T-cell (primary cell): ENCODE results near the gene IFT52. TPM values are rescaled to one million over a fixed set of nuclear protein-coding genes. Genes with fewer than 3 reads are reported as not detected.

Source experiments
- ATAC-seq, 4 experiments: fragments of 200-7000 bp in 3 of 4; fragments of 150-1000 bp in 1 of 4; cut with Tn5 transposase; replicated peaks in 1 of 4; 1 replicate in 3 of 4; 2 replicates in 1 of 4; pipeline ENCODE4 v1.10.0; 2021; ENCODE audit warnings: moderate library complexity in 3 of 4, mild to moderate bottlenecking in 2 of 4, moderate number of reproducible peaks in 1 of 4
- CTCF ChIA-PET, 2 donors: fragments of 300-600 bp; sonication (Branson Sonifier 250); formaldehyde crosslinking; loops; one replicate each; lab custom pipeline; 2022; ENCODE audit warnings: antibody characterized with exemption in 2 of 2; lab: Charles Lee
- POLR2A ChIA-PET, 2 donors: fragments of 300-600 bp; sonication (Branson Sonifier 250); formaldehyde crosslinking; loops; one replicate each; lab custom pipeline; 2022; ENCODE audit warnings: antibody characterized with exemption in 2 of 2; lab: Charles Lee
- DNase-seq, 35 experiments: peaks; one replicate each; pipeline versions ENCODE4 v3.0.0 to v3.0.0-alpha.2; 2013 to 2023
- H3K27ac ChIP-seq: one replicate; pipeline ENCODE4 v1.5.1; 2013; ENCODE audit warnings: low read length
- H3K27me3 ChIP-seq, 2 experiments: replicated peaks in 1 of 2; 1 replicate in 1 of 2; 2 replicates in 1 of 2; pipeline versions ENCODE4 v1.6.1 to v1.7.0; 2013; ENCODE audit warnings: low read length in 1 of 2, mixed read lengths in 1 of 2; ENCODE audit not compliant: control insufficient read depth in 2 of 2, insufficient read depth in 2 of 2; ENCODE audit errors: extremely low read depth in 1 of 2
- H3K36me3 ChIP-seq, 2 donors: 1 replicate in 1 of 2; 2 replicates in 1 of 2; pipeline versions ENCODE4 v1.6.1 to v1.7.0; 2013; ENCODE audit warnings: low read length in 1 of 2; ENCODE audit not compliant: control insufficient read depth in 2 of 2, insufficient read depth in 1 of 2; ENCODE audit errors: extremely low read depth in 1 of 2
- H3K4me1 ChIP-seq, 2 experiments: 1 replicate in 1 of 2; 2 replicates in 1 of 2; pipeline versions ENCODE4 v1.6.1 to v1.7.0; 2013; ENCODE audit warnings: low read length in 2 of 2, mixed read lengths in 1 of 2; ENCODE audit not compliant: insufficient read depth in 2 of 2, control insufficient read depth in 1 of 2; ENCODE audit errors: extremely low read depth in 1 of 2
- H3K4me3 ChIP-seq, 2 donors: 1 replicate in 1 of 2; 2 replicates in 1 of 2; pipeline versions ENCODE4 v1.5.1 to v1.7.0; 2013; ENCODE audit warnings: mild to moderate bottlenecking in 2 of 2, low read length in 1 of 2, moderate library complexity in 1 of 2; ENCODE audit not compliant: control insufficient read depth in 1 of 2; ENCODE audit errors: extremely low read depth in 1 of 2
- H3K9me3 ChIP-seq: 2 replicates; pipeline ENCODE4 v1.7.0; 2013
- H3K27ac Mint-ChIP-seq, 2 donors: one replicate each; pipeline ENCODE4 v1.8.0; 2020 to 2021; ENCODE audit warnings: mild to moderate bottlenecking in 2 of 2, mixed read lengths in 2 of 2
- H3K27me3 Mint-ChIP-seq, 2 donors: one replicate each; pipeline ENCODE4 v1.8.0; 2021 to 2022; ENCODE audit warnings: mixed read lengths in 2 of 2
- H3K36me3 Mint-ChIP-seq: one replicate; pipeline ENCODE4 v1.8.0; 2021; ENCODE audit warnings: mixed read lengths
- H3K4me1 Mint-ChIP-seq, 3 donors: one replicate each; pipeline ENCODE4 v1.8.0; 2020 to 2022; ENCODE audit warnings: mixed read lengths in 3 of 3, mild to moderate bottlenecking in 1 of 3
- H3K4me3 Mint-ChIP-seq, 3 donors: one replicate each; pipeline ENCODE4 v1.8.0; 2020 to 2022; ENCODE audit warnings: mild to moderate bottlenecking in 3 of 3, mixed read lengths in 3 of 3, moderate library complexity in 3 of 3
- H3K9me3 Mint-ChIP-seq, 3 donors: one replicate each; pipeline ENCODE4 v1.8.0; 2020 to 2022; ENCODE audit warnings: mixed read lengths in 3 of 3
- WGBS: methylation state at CpG from one replicate; pipeline ENCODE4 v1.1.5; 2013; ENCODE audit warnings: missing lambda C conversion rate; ENCODE audit not compliant: insufficient coverage; 5-methylcytosine and 5-hydroxymethylcytosine counted together
- total RNA-seq, 35 experiments: library from RNA in 6 of 35; stranded (reverse) in 6 of 35; fragments of 120-200 nt in 1 of 35; gene quantifications; one replicate each; pipeline versions ENCODE4 v1.2.1 to v1.2.4 and lab custom pipeline; 2013 to 2026

Gene IFT52, protein sequence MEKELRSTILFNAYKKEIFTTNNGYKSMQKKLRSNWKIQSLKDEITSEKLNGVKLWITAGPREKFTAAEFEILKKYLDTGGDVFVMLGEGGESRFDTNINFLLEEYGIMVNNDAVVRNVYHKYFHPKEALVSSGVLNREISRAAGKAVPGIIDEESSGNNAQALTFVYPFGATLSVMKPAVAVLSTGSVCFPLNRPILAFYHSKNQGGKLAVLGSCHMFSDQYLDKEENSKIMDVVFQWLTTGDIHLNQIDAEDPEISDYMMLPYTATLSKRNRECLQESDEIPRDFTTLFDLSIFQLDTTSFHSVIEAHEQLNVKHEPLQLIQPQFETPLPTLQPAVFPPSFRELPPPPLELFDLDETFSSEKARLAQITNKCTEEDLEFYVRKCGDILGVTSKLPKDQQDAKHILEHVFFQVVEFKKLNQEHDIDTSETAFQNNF
- total RNA-seq (10 to 100 TPM; 11.4 to 16.0 (median 13.9) TPM), total RNA-seq (lab: John Stamatoyannopoulos, UW) (8.1 to 27.6 (median 17.7) reads per million in 29 experiments)
- 22.5 TPM for total RNA-seq (2013)

DNA sequence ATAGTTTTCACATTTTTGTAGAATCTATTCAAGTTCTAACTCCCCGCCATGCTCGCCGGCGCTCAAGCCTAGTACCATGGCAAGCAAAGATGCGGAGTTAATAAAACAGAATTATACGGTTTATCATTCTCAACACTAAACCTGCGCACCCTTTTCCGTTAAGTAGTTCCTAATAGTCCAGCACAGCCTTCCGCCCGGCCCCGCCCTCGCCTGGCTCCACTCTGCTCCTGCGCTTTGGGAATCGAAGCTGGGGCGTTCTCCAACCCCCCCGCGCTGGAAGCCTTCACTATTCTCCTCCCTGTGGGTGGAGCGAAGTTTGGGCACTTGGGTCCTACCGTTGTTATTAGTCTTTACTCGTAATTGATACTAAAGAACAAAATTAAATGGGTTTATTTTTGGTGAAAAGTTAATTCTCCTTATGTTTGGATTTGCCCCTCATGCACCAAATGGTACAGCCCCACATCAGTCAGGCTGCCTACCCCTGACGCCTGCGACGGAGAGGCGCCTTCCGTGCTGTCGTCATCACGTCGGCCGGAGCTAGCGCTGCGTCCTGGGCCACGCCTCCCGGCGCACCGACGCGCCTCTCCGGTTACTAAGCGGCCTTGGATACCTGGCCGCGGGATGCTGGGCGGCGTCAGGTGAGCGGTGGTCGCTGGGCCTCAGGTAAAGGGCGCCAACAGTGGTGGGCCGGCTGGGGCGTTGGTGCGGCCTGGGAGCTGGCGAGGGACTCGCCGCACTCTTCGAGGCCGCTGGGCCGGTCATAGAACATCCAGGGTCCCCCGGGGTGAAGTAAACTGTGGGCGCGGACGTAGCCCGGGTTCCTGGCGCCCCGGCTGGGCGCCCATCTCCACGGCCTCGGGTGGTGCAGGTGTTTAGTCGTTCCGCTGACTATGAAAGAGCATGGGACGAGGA, at the start of gene IFT52:
TSS of gene IFT52 (plus strand) at position 546 of the 912 bp plus-strand sequence. CDS start 3,762 bp downstream, outside the sequence.
- WGBS, result under 1% methylated on average over 60 of the region's 68 CpGs
- H3K4me3 Mint-ChIP-seq, result peak within 1 kb of the TSS; percentile 87 to 94 (median 92)
- H3K4me1 Mint-ChIP-seq, result peaks cover 16 to 30% (median 18%) of the 10 kb centered on the region in 3 donors
- peaks cover 0 to 5% of the 10 kb centered on the region in 2 experiments for H3K27me3 ChIP-seq
- peak within 1 kb of the TSS; percentile 81 to 82 for H3K4me3 ChIP-seq
- peak within 1 kb of the TSS; percentile 96 to 97 for H3K27ac Mint-ChIP-seq
- CTCF ChIA-PET, result interaction anchor here (0.6 to 1.2 kb wide), 5 partner anchors 75 to 1295 kb away, joined by 3 to 5 read pairs (median 3); partner anchors contain the start of gene YWHAB (in 1 of the 2)
- H3K36me3 ChIP-seq, result no peaks in the 10 kb centered on the region
- peaks cover 5 to 16% of the 10 kb centered on the region in 2 experiments for H3K4me1 ChIP-seq
- H3K9me3 ChIP-seq, result no peaks in the 10 kb centered on the region
- H3K36me3 Mint-ChIP-seq, result peaks cover 5% of the 10 kb centered on the region
- H3K27me3 Mint-ChIP-seq, result peaks cover 6 to 7% of the 10 kb centered on the region in 2 donors
- DNase-seq (peak; percentile 72 to 95 (median 86)), ATAC-seq (peak; percentile 97 to 98 (median 98))
- no peaks in the 10 kb centered on the region for H3K9me3 Mint-ChIP-seq
- POLR2A ChIA-PET, result interaction anchor here (0.6 to 1.5 kb wide), 3 partner anchors 63 to 359 kb away, joined by 3 to 6 read pairs (median 3); no protein-coding TSS in a partner anchor
- H3K27ac ChIP-seq, result peak within 1 kb of the TSS; percentile 85

GRCh38 chr20:43541214-43541613, 49.5 kb upstream of the IFT52 start:
- whole genome bisulfite sequencing, result no CpG with 5 or more reads among the region's 2 CpGs
- Histone ChIP-seq H3K9me3 (no peaks in the 10 kb centered on the region), H3K4me1 (no peaks in the 10 kb centered on the region), H3K27ac (no peak overlapping the region), H3K27me3 (no peaks in the 10 kb centered on the region), H3K36me3 (no peaks in the 10 kb centered on the region), H3K4me3 (no peak overlapping the region)
- DNase-seq (no peak), ATAC-seq (no peak)
- POLR2A ChIA-PET, result interaction anchor here in 1 of 2 donors (0.6 kb wide), 1 partner anchor 183 kb away, joined by 3 read pairs; no protein-coding TSS in a partner anchor
- CTCF ChIA-PET, result no interaction called here
- H3K4me1 Mint-ChIP-seq, result no peaks in the 10 kb centered on the region
- H3K27ac Mint-ChIP-seq, result no peak overlapping the region
- H3K36me3 Mint-ChIP-seq, result no peaks in the 10 kb centered on the region
- no peak overlapping the region for H3K4me3 Mint-ChIP-seq
- H3K9me3 Mint-ChIP-seq, result no peaks in the 10 kb centered on the region
- no peaks in the 10 kb centered on the region for H3K27me3 Mint-ChIP-seq

- Mint-ChIP-seq H3K4me1 (no peaks in the 10 kb centered on the region), H3K27ac (no peak overlapping the region), H3K4me3 (no peak overlapping the region), H3K36me3 (peaks cover 5% of the 10 kb centered on the region), H3K27me3 (no peaks in the 10 kb centered on the region), H3K9me3 (no peaks in the 10 kb centered on the region)
- Histone ChIP-seq H3K36me3 (no peaks in the 10 kb centered on the region), H3K9me3 (no peaks in the 10 kb centered on the region), H3K4me3 (no peak overlapping the region), H3K27ac (no peak overlapping the region), H3K27me3 (no peaks in the 10 kb centered on the region), H3K4me1 (no peaks in the 10 kb centered on the region)
- no peak for DNase-seq
- CTCF ChIA-PET, result no interaction called here
- POLR2A ChIA-PET, result no interaction called here
- ATAC-seq, result no peak
- WGBS, result no CpG with 5 or more reads among the region's 5 CpGs
Measured at GRCh38 chr20:43542161-43542560, 48.6 kb upstream of the IFT52 start.

GRCh38 chr20:43542674-43543073, 48.1 kb upstream of the IFT52 start:
- H3K4me3 Mint-ChIP-seq, result no peak overlapping the region
- CTCF ChIA-PET, result no interaction called here
- Histone ChIP-seq H3K9me3 (no peaks in the 10 kb centered on the region), H3K4me3 (no peak overlapping the region), H3K4me1 (no peaks in the 10 kb centered on the region), H3K27ac (no peak overlapping the region), H3K36me3 (no peaks in the 10 kb centered on the region), H3K27me3 (no peaks in the 10 kb centered on the region)
- POLR2A ChIA-PET, result no interaction called here
- DNase-seq (no peak), ATAC-seq (no peak)
- peaks cover 0 to 4% (median 0%) of the 10 kb centered on the region in 3 donors for H3K9me3 Mint-ChIP-seq
- no peaks in the 10 kb centered on the region for H3K4me1 Mint-ChIP-seq
- H3K27me3 Mint-ChIP-seq, result no peaks in the 10 kb centered on the region
- WGBS, result 20% methylated on average over 1 of the region's 4 CpGs
- H3K36me3 Mint-ChIP-seq, result peaks cover 10% of the 10 kb centered on the region
- no peak overlapping the region for H3K27ac Mint-ChIP-seq

DNA sequence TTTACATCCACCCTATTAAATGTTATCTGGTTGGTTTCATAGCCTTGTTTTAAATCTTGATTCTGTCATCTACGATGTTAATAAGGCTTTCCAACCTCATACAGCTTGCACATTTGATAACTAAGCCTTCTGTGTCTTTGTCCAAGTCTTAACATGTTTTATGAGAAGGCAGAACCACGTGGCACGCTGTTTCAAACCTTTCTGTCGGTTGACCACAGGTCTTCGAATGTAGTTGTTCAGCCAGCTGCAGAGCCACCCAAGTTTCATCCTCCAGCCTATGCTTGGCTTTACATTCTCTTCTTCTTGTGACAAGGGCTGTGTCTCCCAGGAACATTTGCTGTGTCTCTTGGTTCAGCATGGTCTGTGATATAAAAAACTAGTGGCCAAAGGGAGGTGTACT, 47.6 kb upstream of the IFT52 start:
- 93% methylated on average over 4 of the region's 5 CpGs for WGBS
- Mint-ChIP-seq H3K27me3 (no peaks in the 10 kb centered on the region), H3K9me3 (peaks cover 0 to 4% (median 0%) of the 10 kb centered on the region in 3 donors), H3K36me3 (peaks cover 14% of the 10 kb centered on the region), H3K4me3 (no peak overlapping the region), H3K27ac (no peak overlapping the region), H3K4me1 (no peaks in the 10 kb centered on the region)
- H3K4me1 ChIP-seq, result no peaks in the 10 kb centered on the region
- no peaks in the 10 kb centered on the region for H3K27me3 ChIP-seq
- H3K4me3 ChIP-seq, result no peak overlapping the region
- ATAC-seq, result no peak
- DNase-seq, result no peak
- no peaks in the 10 kb centered on the region for H3K9me3 ChIP-seq
- no peak overlapping the region for H3K27ac ChIP-seq
- ChIA-PET CTCF (no interaction called here), POLR2A (no interaction called here)
- H3K36me3 ChIP-seq, result no peaks in the 10 kb centered on the region

- CTCF ChIA-PET, result no interaction called here
- WGBS, result 90% methylated on average over 5 of the region's 9 CpGs
Measured at GRCh38 chr20:43544501-43544900, 46.2 kb upstream of the IFT52 start.

More at GRCh38 chr20:43544501-43544900, 46.2 kb upstream of the IFT52 start:
- POLR2A ChIA-PET, result no interaction called here
- Mint-ChIP-seq H3K4me3 (no peak overlapping the region), H3K27ac (no peak overlapping the region), H3K4me1 (no peaks in the 10 kb centered on the region), H3K27me3 (no peaks in the 10 kb centered on the region), H3K9me3 (peaks cover 0 to 4% (median 0%) of the 10 kb centered on the region in 3 donors), H3K36me3 (peaks cover 17% of the 10 kb centered on the region)
- no peaks in the 10 kb centered on the region for H3K9me3 ChIP-seq
- no peak overlapping the region for H3K4me3 ChIP-seq
- no peak for ATAC-seq
- H3K27ac ChIP-seq, result no peak overlapping the region
- no peaks in the 10 kb centered on the region for H3K4me1 ChIP-seq
- H3K36me3 ChIP-seq, result peaks cover 0 to 3% of the 10 kb centered on the region in 2 donors
- no peaks in the 10 kb centered on the region for H3K27me3 ChIP-seq
- no peak for DNase-seq
